ENCODE results near the gene FASTKD3.

DNA sequence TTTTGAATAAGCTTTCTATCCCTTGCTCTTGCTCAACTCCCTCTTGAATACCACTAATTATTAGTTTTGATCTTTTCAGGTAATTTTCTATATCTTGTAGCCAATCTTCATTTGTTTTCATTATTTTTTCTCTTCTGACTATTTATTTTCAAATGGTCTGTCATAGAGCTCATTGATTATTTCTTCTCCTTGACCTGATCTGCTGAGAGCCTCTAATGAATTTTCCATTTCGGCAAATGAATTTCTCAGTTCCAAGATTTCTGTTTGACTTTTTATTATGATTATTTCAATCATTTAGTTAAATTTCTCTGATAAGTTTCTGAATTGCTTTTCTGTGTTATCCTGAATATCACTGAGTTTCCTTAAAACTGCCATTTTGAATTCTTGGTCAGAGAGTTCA is 39.5 kb upstream of the FASTKD3 start:
- no peak for TF ChIP-seq POLR2AphosphoS5 (IDR thresholded peaks at IDR 0.05; ENCODE audit: insufficient read depth in 1 of 2, low read depth in 1 of 2)
- TF ChIP-seq POLR2A (IDR thresholded peaks at IDR 0.05), result no peak
- TF ChIP-seq, protein P1, sequence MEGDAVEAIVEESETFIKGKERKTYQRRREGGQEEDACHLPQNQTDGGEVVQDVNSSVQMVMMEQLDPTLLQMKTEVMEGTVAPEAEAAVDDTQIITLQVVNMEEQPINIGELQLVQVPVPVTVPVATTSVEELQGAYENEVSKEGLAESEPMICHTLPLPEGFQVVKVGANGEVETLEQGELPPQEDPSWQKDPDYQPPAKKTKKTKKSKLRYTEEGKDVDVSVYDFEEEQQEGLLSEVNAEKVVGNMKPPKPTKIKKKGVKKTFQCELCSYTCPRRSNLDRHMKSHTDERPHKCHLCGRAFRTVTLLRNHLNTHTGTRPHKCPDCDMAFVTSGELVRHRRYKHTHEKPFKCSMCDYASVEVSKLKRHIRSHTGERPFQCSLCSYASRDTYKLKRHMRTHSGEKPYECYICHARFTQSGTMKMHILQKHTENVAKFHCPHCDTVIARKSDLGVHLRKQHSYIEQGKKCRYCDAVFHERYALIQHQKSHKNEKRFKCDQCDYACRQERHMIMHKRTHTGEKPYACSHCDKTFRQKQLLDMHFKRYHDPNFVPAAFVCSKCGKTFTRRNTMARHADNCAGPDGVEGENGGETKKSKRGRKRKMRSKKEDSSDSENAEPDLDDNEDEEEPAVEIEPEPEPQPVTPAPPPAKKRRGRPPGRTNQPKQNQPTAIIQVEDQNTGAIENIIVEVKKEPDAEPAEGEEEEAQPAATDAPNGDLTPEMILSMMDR (IDR thresholded peaks at IDR 0.05), result no peak
